Mammary epithelial cell (primary cell): ENCODE data around the gene NADK.

Source experiments
- EZH2 ChIP-seq: IDR thresholded peaks from 2 replicates; pipeline ENCODE4 v1.6.1; 2012; ENCODE audit warnings: low read length, inconsistent platforms, borderline replicate concordance
- TF ChIP-seq, protein P1 (sequence below), 2 donors: IDR thresholded peaks in 1 of 2; conservative IDR thresholded peaks in 1 of 2; 2 replicates each; pipeline ENCODE4 v1.5.1; 2011 to 2012; ENCODE audit warnings: inconsistent platforms in 2 of 2, low read length in 2 of 2, mild to moderate bottlenecking in 2 of 2, control low read depth in 1 of 2, low read depth in 1 of 2; ENCODE audit not compliant: insufficient read depth in 1 of 2; ENCODE audit errors: extremely low read depth in 1 of 2

- TF ChIP-seq, protein P1, sequence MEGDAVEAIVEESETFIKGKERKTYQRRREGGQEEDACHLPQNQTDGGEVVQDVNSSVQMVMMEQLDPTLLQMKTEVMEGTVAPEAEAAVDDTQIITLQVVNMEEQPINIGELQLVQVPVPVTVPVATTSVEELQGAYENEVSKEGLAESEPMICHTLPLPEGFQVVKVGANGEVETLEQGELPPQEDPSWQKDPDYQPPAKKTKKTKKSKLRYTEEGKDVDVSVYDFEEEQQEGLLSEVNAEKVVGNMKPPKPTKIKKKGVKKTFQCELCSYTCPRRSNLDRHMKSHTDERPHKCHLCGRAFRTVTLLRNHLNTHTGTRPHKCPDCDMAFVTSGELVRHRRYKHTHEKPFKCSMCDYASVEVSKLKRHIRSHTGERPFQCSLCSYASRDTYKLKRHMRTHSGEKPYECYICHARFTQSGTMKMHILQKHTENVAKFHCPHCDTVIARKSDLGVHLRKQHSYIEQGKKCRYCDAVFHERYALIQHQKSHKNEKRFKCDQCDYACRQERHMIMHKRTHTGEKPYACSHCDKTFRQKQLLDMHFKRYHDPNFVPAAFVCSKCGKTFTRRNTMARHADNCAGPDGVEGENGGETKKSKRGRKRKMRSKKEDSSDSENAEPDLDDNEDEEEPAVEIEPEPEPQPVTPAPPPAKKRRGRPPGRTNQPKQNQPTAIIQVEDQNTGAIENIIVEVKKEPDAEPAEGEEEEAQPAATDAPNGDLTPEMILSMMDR (conservative IDR thresholded peaks at IDR 0.05 in 1 of 2, IDR thresholded peaks at IDR 0.05 in 1 of 2; ENCODE audit: extremely low read depth in 1 of 2, insufficient read depth in 1 of 2, low read depth in 1 of 2, low read length in 2 of 2), result peak in 1 of 2 donors; percentile 8
- TF ChIP-seq EZH2, result no peak
These were observed 521 bp upstream of the NADK start for GRCh38 chr1:1778663-1779319.
